ENCODE data around the gene CENPT.

DNA sequence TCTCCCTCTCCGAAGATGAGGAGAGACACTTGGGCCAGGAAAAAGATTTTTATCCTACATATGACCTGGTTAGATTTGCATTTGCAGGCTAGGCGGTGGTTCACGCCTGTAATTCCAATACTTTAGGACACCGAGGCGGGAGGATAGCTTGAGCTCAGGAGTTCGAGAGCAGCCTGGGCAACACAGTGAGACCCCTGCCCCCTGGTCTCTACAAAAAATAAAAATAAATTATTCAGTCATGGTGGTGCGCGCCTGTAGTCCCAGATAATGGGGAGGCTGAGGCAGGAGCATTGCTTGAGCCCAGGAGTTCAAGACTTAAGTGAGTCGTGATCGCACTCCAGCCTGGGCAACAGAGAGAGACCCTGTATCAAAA, 13.3 kb downstream of the CENPT start:
- TF ChIP-seq, protein P1, sequence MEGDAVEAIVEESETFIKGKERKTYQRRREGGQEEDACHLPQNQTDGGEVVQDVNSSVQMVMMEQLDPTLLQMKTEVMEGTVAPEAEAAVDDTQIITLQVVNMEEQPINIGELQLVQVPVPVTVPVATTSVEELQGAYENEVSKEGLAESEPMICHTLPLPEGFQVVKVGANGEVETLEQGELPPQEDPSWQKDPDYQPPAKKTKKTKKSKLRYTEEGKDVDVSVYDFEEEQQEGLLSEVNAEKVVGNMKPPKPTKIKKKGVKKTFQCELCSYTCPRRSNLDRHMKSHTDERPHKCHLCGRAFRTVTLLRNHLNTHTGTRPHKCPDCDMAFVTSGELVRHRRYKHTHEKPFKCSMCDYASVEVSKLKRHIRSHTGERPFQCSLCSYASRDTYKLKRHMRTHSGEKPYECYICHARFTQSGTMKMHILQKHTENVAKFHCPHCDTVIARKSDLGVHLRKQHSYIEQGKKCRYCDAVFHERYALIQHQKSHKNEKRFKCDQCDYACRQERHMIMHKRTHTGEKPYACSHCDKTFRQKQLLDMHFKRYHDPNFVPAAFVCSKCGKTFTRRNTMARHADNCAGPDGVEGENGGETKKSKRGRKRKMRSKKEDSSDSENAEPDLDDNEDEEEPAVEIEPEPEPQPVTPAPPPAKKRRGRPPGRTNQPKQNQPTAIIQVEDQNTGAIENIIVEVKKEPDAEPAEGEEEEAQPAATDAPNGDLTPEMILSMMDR (IDR thresholded peaks at IDR 0.05): no peak
- TF ChIP-seq, protein P2, sequence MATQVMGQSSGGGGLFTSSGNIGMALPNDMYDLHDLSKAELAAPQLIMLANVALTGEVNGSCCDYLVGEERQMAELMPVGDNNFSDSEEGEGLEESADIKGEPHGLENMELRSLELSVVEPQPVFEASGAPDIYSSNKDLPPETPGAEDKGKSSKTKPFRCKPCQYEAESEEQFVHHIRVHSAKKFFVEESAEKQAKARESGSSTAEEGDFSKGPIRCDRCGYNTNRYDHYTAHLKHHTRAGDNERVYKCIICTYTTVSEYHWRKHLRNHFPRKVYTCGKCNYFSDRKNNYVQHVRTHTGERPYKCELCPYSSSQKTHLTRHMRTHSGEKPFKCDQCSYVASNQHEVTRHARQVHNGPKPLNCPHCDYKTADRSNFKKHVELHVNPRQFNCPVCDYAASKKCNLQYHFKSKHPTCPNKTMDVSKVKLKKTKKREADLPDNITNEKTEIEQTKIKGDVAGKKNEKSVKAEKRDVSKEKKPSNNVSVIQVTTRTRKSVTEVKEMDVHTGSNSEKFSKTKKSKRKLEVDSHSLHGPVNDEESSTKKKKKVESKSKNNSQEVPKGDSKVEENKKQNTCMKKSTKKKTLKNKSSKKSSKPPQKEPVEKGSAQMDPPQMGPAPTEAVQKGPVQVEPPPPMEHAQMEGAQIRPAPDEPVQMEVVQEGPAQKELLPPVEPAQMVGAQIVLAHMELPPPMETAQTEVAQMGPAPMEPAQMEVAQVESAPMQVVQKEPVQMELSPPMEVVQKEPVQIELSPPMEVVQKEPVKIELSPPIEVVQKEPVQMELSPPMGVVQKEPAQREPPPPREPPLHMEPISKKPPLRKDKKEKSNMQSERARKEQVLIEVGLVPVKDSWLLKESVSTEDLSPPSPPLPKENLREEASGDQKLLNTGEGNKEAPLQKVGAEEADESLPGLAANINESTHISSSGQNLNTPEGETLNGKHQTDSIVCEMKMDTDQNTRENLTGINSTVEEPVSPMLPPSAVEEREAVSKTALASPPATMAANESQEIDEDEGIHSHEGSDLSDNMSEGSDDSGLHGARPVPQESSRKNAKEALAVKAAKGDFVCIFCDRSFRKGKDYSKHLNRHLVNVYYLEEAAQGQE (IDR thresholded peaks at IDR 0.05): no peak
- no peak for TF ChIP-seq CBX2 (IDR thresholded peaks at IDR 0.05; ENCODE audit: borderline replicate concordance, low read depth)
- TF ChIP-seq POLR2A (IDR thresholded peaks at IDR 0.05; ENCODE audit: low read length): no peak
- no peak for TF ChIP-seq EP300 (IDR thresholded peaks at IDR 0.05)
- no peak for TF ChIP-seq BHLHE40 (IDR thresholded peaks at IDR 0.05; ENCODE audit: low read depth, low read length)
- TF ChIP-seq, protein P3, sequence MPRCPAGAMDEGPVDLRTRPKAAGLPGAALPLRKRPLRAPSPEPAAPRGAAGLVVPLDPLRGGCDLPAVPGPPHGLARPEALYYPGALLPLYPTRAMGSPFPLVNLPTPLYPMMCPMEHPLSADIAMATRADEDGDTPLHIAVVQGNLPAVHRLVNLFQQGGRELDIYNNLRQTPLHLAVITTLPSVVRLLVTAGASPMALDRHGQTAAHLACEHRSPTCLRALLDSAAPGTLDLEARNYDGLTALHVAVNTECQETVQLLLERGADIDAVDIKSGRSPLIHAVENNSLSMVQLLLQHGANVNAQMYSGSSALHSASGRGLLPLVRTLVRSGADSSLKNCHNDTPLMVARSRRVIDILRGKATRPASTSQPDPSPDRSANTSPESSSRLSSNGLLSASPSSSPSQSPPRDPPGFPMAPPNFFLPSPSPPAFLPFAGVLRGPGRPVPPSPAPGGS (IDR thresholded peaks at IDR 0.05): no peak
